Osteocyte (in vitro differentiated cells): Measurements from ENCODE around the gene TADA2A. TPM values are rescaled to one million over a fixed set of nuclear protein-coding genes. Genes with fewer than 3 reads are reported as not detected.

Source experiments
- DNase-seq: peaks from one replicate; pipeline ENCODE4 v3.0.0; 2021; ENCODE audit warnings: mixed read lengths; ENCODE audit not compliant: unreplicated experiment; ENCODE audit errors: extremely low spot score
- H3K27ac Mint-ChIP-seq: one replicate; pipeline ENCODE4 v1.8.0; 2021; ENCODE audit warnings: mild to moderate bottlenecking, mixed read lengths; ENCODE audit not compliant: unreplicated experiment
- H3K27me3 Mint-ChIP-seq: one replicate; pipeline ENCODE4 v1.8.0; 2021; ENCODE audit warnings: mixed read lengths; ENCODE audit not compliant: unreplicated experiment
- H3K36me3 Mint-ChIP-seq: one replicate; pipeline ENCODE4 v1.8.0; 2021; ENCODE audit warnings: mixed read lengths; ENCODE audit not compliant: unreplicated experiment
- H3K4me1 Mint-ChIP-seq: one replicate; pipeline ENCODE4 v1.8.0; 2021; ENCODE audit warnings: mixed read lengths; ENCODE audit not compliant: unreplicated experiment
- H3K4me3 Mint-ChIP-seq: one replicate; pipeline ENCODE4 v1.8.0; 2021; ENCODE audit warnings: mild to moderate bottlenecking, moderate library complexity, mixed read lengths; ENCODE audit not compliant: unreplicated experiment
- H3K9me3 Mint-ChIP-seq: one replicate; pipeline ENCODE4 v1.8.0; 2021; ENCODE audit warnings: mixed read lengths; ENCODE audit not compliant: unreplicated experiment
- total RNA-seq: library from RNA; stranded (reverse); gene quantifications from 2 replicates; pipeline ENCODE4 v1.2.1, GENCODE V29; 2021
- TF ChIP-seq, protein P1 (sequence below): fragments of 200-600 bp; sonication (generic); IDR thresholded peaks from 2 replicates; pipeline ENCODE4 v1.5.0; 2021; ENCODE audit warnings: antibody characterized with exemption, mild to moderate bottlenecking, moderate library complexity

TADA2A gene
- total RNA-seq, 1 donor from 2014 or later, result 20.4 TPM

DNA sequence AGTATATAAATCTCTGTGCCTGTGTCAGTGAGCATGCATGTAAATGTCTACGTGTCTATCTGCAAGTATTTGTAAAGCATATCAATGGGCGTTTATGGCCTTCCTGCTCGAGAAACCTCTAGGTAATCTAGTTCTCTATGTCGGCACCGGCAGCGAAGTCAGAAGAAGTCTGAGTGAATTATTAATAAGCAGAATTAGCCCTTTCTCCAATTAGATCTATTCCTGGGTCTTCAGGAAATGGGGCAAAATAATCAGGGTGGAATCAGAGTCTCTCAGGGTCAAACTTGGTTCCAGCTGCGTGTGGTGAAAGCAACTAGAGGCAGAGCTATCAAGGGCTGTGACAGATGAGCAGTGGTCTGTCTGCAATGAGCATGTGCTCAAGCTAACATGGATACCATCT, 31.0 kb upstream of the TADA2A start, which contains the start of gene C17orf78:
Gene C17orf78, plus strand, starts transcription at position 280 of the 400 bp plus-strand sequence. Its CDS starts 108 bp downstream, at position 388.
- peaks cover 4% of the 10 kb centered on the region for H3K4me1 Mint-ChIP-seq
- no peaks in the 10 kb centered on the region for H3K27me3 Mint-ChIP-seq
- H3K9me3 Mint-ChIP-seq, result no peaks in the 10 kb centered on the region
- H3K27ac Mint-ChIP-seq, result no peak within 1 kb of the TSS
- TF ChIP-seq, protein P1, sequence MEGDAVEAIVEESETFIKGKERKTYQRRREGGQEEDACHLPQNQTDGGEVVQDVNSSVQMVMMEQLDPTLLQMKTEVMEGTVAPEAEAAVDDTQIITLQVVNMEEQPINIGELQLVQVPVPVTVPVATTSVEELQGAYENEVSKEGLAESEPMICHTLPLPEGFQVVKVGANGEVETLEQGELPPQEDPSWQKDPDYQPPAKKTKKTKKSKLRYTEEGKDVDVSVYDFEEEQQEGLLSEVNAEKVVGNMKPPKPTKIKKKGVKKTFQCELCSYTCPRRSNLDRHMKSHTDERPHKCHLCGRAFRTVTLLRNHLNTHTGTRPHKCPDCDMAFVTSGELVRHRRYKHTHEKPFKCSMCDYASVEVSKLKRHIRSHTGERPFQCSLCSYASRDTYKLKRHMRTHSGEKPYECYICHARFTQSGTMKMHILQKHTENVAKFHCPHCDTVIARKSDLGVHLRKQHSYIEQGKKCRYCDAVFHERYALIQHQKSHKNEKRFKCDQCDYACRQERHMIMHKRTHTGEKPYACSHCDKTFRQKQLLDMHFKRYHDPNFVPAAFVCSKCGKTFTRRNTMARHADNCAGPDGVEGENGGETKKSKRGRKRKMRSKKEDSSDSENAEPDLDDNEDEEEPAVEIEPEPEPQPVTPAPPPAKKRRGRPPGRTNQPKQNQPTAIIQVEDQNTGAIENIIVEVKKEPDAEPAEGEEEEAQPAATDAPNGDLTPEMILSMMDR, result no peak
- no peak within 1 kb of the TSS for H3K4me3 Mint-ChIP-seq
- DNase-seq, result no peak
- no peaks in the 10 kb centered on the region for H3K36me3 Mint-ChIP-seq

DNA sequence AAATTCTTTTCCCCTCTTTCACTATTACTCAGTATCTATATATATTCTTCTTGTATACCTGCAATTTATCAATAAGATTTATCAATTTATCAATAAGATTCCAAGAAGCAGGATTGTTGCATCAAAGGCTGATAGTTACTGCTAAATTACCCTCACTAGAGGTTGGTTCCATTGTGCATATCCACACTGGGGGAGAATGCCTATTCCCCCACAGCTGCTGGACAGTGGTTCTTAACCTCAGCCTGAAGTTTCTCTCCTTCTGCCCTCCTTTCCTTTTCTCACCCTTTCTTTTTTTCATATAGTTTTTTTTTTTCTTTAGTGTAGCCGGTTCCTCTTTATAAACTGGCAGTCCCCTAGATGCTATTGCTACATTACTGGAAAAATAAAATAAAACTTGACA, 24.6 kb upstream of the TADA2A start:
- H3K9me3 Mint-ChIP-seq, result no peaks in the 10 kb centered on the region
- no peaks in the 10 kb centered on the region for H3K27me3 Mint-ChIP-seq
- H3K4me1 Mint-ChIP-seq, result no peaks in the 10 kb centered on the region
- H3K27ac Mint-ChIP-seq, result no peak overlapping the region
- DNase-seq, result no peak
- TF ChIP-seq, protein P1, result no peak
- no peak overlapping the region for H3K4me3 Mint-ChIP-seq
- H3K36me3 Mint-ChIP-seq, result no peaks in the 10 kb centered on the region

- peaks cover 11% of the 10 kb centered on the region for H3K4me1 Mint-ChIP-seq
- no peaks in the 10 kb centered on the region for H3K27me3 Mint-ChIP-seq
- TF ChIP-seq, protein P1, result no peak
- H3K36me3 Mint-ChIP-seq, result no peaks in the 10 kb centered on the region
- no peak overlapping the region for H3K27ac Mint-ChIP-seq
- H3K4me3 Mint-ChIP-seq, result no peak overlapping the region
- no peaks in the 10 kb centered on the region for H3K9me3 Mint-ChIP-seq
- DNase-seq, result no peak
These were observed 22.0 kb upstream of the TADA2A start for GRCh38 chr17:37384560-37385149.

DNA sequence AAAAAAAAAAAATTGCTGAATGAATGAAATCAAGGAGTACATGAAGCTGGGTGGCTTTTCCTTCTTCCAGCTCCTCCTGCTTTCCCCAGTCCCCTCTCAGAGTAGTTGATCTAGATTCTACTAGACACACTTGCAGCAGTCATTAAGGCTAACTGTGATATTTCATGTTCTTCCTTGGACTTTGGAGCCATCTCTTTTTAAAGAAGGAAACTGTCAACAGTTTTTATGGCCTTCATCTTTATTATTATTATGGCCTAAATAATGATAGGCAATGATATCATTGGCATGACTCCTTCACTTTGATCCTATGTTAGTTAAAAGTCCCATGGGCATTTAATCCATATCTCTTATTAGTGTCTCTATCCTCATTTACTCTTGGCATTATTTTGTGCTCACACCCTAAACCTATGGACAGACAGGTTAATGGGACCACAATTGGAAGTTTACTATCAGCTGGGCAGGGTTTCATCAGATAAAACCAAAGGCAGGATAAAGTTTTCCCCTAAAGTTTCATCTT, 21.2 kb upstream of the TADA2A start:
- H3K4me1 Mint-ChIP-seq, result peaks cover 12% of the 10 kb centered on the region
- TF ChIP-seq, protein P1, result no peak
- no peaks in the 10 kb centered on the region for H3K36me3 Mint-ChIP-seq
- no peak for DNase-seq
- no peak overlapping the region for H3K4me3 Mint-ChIP-seq
- H3K27me3 Mint-ChIP-seq, result no peaks in the 10 kb centered on the region
- H3K27ac Mint-ChIP-seq, result no peak overlapping the region
- H3K9me3 Mint-ChIP-seq, result no peaks in the 10 kb centered on the region

GRCh38 chr17:37386462-37386861, 20.2 kb upstream of the TADA2A start:
- Mint-ChIP-seq H3K9me3 (no peaks in the 10 kb centered on the region), H3K27me3 (no peaks in the 10 kb centered on the region), H3K36me3 (no peaks in the 10 kb centered on the region), H3K27ac (no peak overlapping the region), H3K4me3 (no peak overlapping the region), H3K4me1 (peaks cover 20% of the 10 kb centered on the region)
- TF ChIP-seq, protein P1, result no peak
- DNase-seq, result no peak
